HEK293 (cell line): ENCODE data around the gene NAPB.

ENCODE experiments used
- BCL11A ChIP-seq: fragments of 450-650 bp; formaldehyde crosslinking; IDR thresholded peaks from 2 replicates; pipeline ENCODE4 v1.5.1; 2016; ENCODE audit warnings: low read depth, missing biosample characterization, missing genetic modification characterization
- CTCF ChIP-seq: fragments of 450-650 bp; formaldehyde crosslinking; IDR thresholded peaks from 2 replicates; pipeline ENCODE4 v1.5.1; 2016; ENCODE audit warnings: missing biosample characterization, missing genetic modification characterization
- KLF1 ChIP-seq: fragments of 450-650 bp; formaldehyde crosslinking; IDR thresholded peaks from 2 replicates; pipeline ENCODE4 v1.5.1; 2016; ENCODE audit warnings: missing biosample characterization, missing genetic modification characterization
- KLF16 ChIP-seq: fragments of 450-650 bp; formaldehyde crosslinking; IDR thresholded peaks from 2 replicates; pipeline ENCODE4 v1.5.1; 2017; ENCODE audit warnings: missing biosample characterization, missing genetic modification characterization
- TSHZ1 ChIP-seq: fragments of 450-650 bp; formaldehyde crosslinking; IDR thresholded peaks from 2 replicates; pipeline ENCODE4 v1.5.1; 2016; ENCODE audit warnings: missing biosample characterization, missing genetic modification characterization, borderline replicate concordance
- ZBTB21 ChIP-seq: fragments of 450-650 bp; formaldehyde crosslinking; IDR thresholded peaks from 2 replicates; pipeline ENCODE4 v1.5.1; 2017; ENCODE audit warnings: missing biosample characterization, missing genetic modification characterization
- ZIC2 ChIP-seq: fragments of 450-650 bp; formaldehyde crosslinking; IDR thresholded peaks from 2 replicates; pipeline ENCODE4 v1.5.1; 2016; ENCODE audit warnings: missing biosample characterization, missing genetic modification characterization
- ZNF239 ChIP-seq: fragments of 450-650 bp; formaldehyde crosslinking; IDR thresholded peaks from 2 replicates; pipeline ENCODE4 v1.5.1; 2016; ENCODE audit warnings: missing biosample characterization, missing genetic modification characterization
- ZNF266 ChIP-seq: fragments of 450-650 bp; formaldehyde crosslinking; IDR thresholded peaks from 2 replicates; pipeline ENCODE4 v1.5.1; 2016; ENCODE audit warnings: missing biosample characterization, missing genetic modification characterization, low read depth
- ZNF280D ChIP-seq: fragments of 450-650 bp; formaldehyde crosslinking; IDR thresholded peaks from 2 replicates; pipeline ENCODE4 v1.5.1; 2016; ENCODE audit warnings: missing biosample characterization, missing genetic modification characterization
- ZNF324 ChIP-seq: fragments of 450-650 bp; formaldehyde crosslinking; IDR thresholded peaks from 2 replicates; pipeline ENCODE4 v1.5.1; 2016; ENCODE audit warnings: missing biosample characterization, missing genetic modification characterization
- ZNF335 ChIP-seq: fragments of 450-650 bp; formaldehyde crosslinking; conservative IDR thresholded peaks from 2 replicates; pipeline ENCODE4 v1.5.1; 2016; ENCODE audit warnings: missing biosample characterization, missing genetic modification characterization
- ZNF513 ChIP-seq: fragments of 450-650 bp; IDR thresholded peaks from 2 replicates; pipeline ENCODE4 v1.5.1; 2018; ENCODE audit warnings: missing biosample characterization, missing genetic modification characterization
- ZNF580 ChIP-seq: fragments of 450-650 bp; formaldehyde crosslinking; IDR thresholded peaks from 2 replicates; pipeline ENCODE4 v1.5.1; 2016; ENCODE audit warnings: missing biosample characterization, missing genetic modification characterization
- ZNF626 ChIP-seq: fragments of 450-650 bp; sonication (Bioruptor Pico); formaldehyde crosslinking; IDR thresholded peaks from 2 replicates; pipeline ENCODE4 v1.5.1; 2018; ENCODE audit warnings: missing biosample characterization, missing genetic modification characterization, inconsistent platforms
- ZNF670 ChIP-seq: fragments of 450-650 bp; formaldehyde crosslinking; IDR thresholded peaks from 2 replicates; pipeline ENCODE4 v1.5.1; 2016; ENCODE audit warnings: missing biosample characterization, missing genetic modification characterization, low read depth
- ZSCAN23 ChIP-seq: fragments of 450-650 bp; formaldehyde crosslinking; IDR thresholded peaks from 2 replicates; pipeline ENCODE4 v1.5.1; 2016; ENCODE audit warnings: missing biosample characterization, missing genetic modification characterization
- TF ChIP-seq, protein P1 (sequence below): fragments of 450-650 bp; formaldehyde crosslinking; IDR thresholded peaks from 2 replicates; pipeline ENCODE4 v1.5.1; 2016; ENCODE audit warnings: missing biosample characterization, missing genetic modification characterization, borderline replicate concordance
- TF ChIP-seq, protein P2 (sequence below): fragments of 450-650 bp; formaldehyde crosslinking; IDR thresholded peaks from 2 replicates; pipeline ENCODE4 v1.5.1; 2017; ENCODE audit warnings: missing biosample characterization, missing genetic modification characterization
- TF ChIP-seq, protein P3 (sequence below): fragments of 450-650 bp; formaldehyde crosslinking; IDR thresholded peaks from 2 replicates; pipeline ENCODE4 v1.5.0; 2017; ENCODE audit warnings: missing biosample characterization, missing genetic modification characterization, borderline replicate concordance

NAPB gene

DNA sequence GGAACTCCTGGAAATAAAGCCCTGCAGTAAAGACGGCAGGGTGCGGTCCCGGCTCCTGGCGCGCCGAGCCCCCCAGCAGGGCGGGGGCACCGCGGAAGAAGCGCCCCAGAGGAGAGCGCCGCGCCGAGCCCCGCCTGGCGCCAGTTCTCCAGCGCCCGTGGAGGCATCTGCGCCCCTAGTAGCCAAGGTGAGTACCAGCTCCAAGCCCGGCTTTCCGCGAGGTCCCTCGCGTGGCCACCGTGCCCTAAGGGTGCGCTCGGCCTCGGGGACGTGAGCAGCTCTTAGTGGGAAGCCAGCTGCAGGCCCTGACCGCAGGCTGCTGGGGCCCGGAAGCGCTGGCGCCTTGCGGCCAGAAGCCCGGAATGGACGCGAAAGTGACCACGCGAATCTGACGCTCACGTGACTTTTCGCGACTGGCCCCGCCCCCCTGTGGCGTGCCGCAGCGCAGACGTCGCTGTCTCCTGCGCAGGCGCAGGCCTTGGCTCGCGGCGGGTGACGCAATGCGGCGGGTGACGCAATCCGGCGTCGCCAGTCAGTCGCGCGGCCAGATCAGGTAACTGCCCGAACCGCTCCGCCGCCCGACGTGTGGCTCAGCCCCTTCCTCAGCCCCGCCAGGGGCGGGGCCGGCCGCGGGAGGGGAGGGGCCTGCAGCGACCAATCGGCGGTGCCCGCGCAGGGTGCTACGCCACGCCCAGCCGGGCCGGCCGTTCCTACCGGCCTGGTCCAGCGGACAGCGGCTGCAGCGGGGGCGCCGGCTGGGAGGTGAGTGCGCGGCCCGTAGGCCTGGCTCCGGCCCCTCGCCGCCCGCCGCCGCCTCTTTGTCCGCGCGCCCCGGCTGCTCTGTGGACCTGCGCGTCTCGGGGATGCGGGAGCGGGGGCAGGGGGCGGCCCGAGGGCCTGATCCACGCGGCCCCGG, 59.6 kb downstream of the NAPB start, which contains the start of gene GZF1 (continued):
- TF ChIP-seq ZNF280D (tag by site-specific recombination) (no peak), ZNF513 (no peak), ZNF580 (tag by site-specific recombination) (no peak), TSHZ1 (tag by site-specific recombination) (peak; percentile 75; the same call in 1 of the 2 replicates), ZNF335 (peak; percentile 82), KLF16 (tag by site-specific recombination) (peak; percentile 74), ZNF324 (tag by site-specific recombination) (peak; percentile 79; the same call in 1 of the 2 replicates), ZNF670 (no peak), ZSCAN23 (no peak), BCL11A (tag by site-specific recombination) (peak; percentile 78), ZNF239 (tag by site-specific recombination) (no peak), ZNF626 (tag by site-specific recombination) (no peak), CTCF (peak; percentile 90), ZIC2 (peak; percentile 84), ZBTB21 (peak; percentile 93), KLF1 (tag by site-specific recombination) (peak; percentile 64), ZNF266 (tag by site-specific recombination) (no peak)
- TF ChIP-seq, protein P1, sequence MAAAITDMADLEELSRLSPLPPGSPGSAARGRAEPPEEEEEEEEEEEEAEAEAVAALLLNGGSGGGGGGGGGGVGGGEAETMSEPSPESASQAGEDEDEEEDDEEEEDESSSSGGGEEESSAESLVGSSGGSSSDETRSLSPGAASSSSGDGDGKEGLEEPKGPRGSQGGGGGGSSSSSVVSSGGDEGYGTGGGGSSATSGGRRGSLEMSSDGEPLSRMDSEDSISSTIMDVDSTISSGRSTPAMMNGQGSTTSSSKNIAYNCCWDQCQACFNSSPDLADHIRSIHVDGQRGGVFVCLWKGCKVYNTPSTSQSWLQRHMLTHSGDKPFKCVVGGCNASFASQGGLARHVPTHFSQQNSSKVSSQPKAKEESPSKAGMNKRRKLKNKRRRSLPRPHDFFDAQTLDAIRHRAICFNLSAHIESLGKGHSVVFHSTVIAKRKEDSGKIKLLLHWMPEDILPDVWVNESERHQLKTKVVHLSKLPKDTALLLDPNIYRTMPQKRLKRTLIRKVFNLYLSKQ (tag by site-specific recombination): no peak
- TF ChIP-seq, protein P2, sequence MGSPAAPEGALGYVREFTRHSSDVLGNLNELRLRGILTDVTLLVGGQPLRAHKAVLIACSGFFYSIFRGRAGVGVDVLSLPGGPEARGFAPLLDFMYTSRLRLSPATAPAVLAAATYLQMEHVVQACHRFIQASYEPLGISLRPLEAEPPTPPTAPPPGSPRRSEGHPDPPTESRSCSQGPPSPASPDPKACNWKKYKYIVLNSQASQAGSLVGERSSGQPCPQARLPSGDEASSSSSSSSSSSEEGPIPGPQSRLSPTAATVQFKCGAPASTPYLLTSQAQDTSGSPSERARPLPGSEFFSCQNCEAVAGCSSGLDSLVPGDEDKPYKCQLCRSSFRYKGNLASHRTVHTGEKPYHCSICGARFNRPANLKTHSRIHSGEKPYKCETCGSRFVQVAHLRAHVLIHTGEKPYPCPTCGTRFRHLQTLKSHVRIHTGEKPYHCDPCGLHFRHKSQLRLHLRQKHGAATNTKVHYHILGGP: no peak
- TF ChIP-seq, protein P3, sequence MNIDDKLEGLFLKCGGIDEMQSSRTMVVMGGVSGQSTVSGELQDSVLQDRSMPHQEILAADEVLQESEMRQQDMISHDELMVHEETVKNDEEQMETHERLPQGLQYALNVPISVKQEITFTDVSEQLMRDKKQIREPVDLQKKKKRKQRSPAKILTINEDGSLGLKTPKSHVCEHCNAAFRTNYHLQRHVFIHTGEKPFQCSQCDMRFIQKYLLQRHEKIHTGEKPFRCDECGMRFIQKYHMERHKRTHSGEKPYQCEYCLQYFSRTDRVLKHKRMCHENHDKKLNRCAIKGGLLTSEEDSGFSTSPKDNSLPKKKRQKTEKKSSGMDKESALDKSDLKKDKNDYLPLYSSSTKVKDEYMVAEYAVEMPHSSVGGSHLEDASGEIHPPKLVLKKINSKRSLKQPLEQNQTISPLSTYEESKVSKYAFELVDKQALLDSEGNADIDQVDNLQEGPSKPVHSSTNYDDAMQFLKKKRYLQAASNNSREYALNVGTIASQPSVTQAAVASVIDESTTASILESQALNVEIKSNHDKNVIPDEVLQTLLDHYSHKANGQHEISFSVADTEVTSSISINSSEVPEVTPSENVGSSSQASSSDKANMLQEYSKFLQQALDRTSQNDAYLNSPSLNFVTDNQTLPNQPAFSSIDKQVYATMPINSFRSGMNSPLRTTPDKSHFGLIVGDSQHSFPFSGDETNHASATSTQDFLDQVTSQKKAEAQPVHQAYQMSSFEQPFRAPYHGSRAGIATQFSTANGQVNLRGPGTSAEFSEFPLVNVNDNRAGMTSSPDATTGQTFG (tag by site-specific recombination): no peak
